Prostate gland (tissue), 2 donors: ENCODE data around the gene ARHGAP31.

Experiments used
- CTCF ChIP-seq, 4 experiments: fragments of 200-600 bp in 2 of 4; fragments of 450-650 bp in 2 of 4; sonication (generic) in 2 of 4; IDR thresholded peaks; 1 replicate in 3 of 4; 2 replicates in 1 of 4; pipeline ENCODE4 v1.5.1; 2016 to 2019; ENCODE audit warnings: antibody characterized with exemption in 4 of 4, mild to moderate bottlenecking in 2 of 4, moderate library complexity in 2 of 4
- POLR2A ChIP-seq: fragments of 450-650 bp; IDR thresholded peaks from one replicate; pipeline ENCODE4 v1.6.1; 2016; ENCODE audit warnings: antibody characterized with exemption, mild to moderate bottlenecking
- POLR2AphosphoS5 ChIP-seq: sonication (generic); formaldehyde crosslinking; IDR thresholded peaks from one replicate; pipeline ENCODE4 v1.6.1; 2017; ENCODE audit warnings: antibody characterized with exemption

- no peak for TF ChIP-seq POLR2A
- TF ChIP-seq CTCF (IDR thresholded peaks at IDR 0.05) = no peak
- no peak for TF ChIP-seq POLR2AphosphoS5
Observed at GRCh38 chr3:119294696-119295671, 801 bp downstream of the ARHGAP31 start.
